Measurements from ENCODE around the gene ARID1A.

ARID1A gene

GRCh38 chr1:26740023-26740634, 44.3 kb downstream of the ARID1A start:
- Histone ChIP-seq H3K79me2 (peaks cover 12% of the 10 kb centered on the region), H3K4me1 (peaks cover 6% of the 10 kb centered on the region), H3K27ac (no peak overlapping the region), H3K27me3 (ENCODE audit: control insufficient read depth, insufficient read depth, low read length) (no peaks in the 10 kb centered on the region), H3K36me3 (ENCODE audit: control insufficient read depth, insufficient read depth, low read length) (no peaks in the 10 kb centered on the region), H3K9ac (no peak overlapping the region), H3K4me3 (ENCODE audit: low read depth, low read length) (no peak overlapping the region), H2AFZ (no peak overlapping the region), H3K4me2 (ENCODE audit: low read length) (no peak overlapping the region), H3K9me3 (ENCODE audit: control insufficient read depth, low read length) (no peaks in the 10 kb centered on the region)
- TF ChIP-seq CTCF (IDR thresholded peaks at IDR 0.05): no peak

- no peak overlapping the region for H3K9ac ChIP-seq
- no peak overlapping the region for H3K4me2 ChIP-seq (ENCODE audit: low read length)
- H3K36me3 ChIP-seq (ENCODE audit: control insufficient read depth, insufficient read depth, low read length): no peaks in the 10 kb centered on the region
- no peak for TF ChIP-seq CTCF (IDR thresholded peaks at IDR 0.05)
- H3K4me1 ChIP-seq: peaks cover 6% of the 10 kb centered on the region
- H3K79me2 ChIP-seq: peaks cover 14% of the 10 kb centered on the region
- no peak overlapping the region for H2AFZ ChIP-seq
- H3K9me3 ChIP-seq (ENCODE audit: control insufficient read depth, low read length): no peaks in the 10 kb centered on the region
- no peak overlapping the region for H3K27ac ChIP-seq
- no peak overlapping the region for H3K4me3 ChIP-seq (ENCODE audit: low read depth, low read length)
- no peaks in the 10 kb centered on the region for H3K27me3 ChIP-seq (ENCODE audit: control insufficient read depth, insufficient read depth, low read length)
Measured at GRCh38 chr1:26740952-26741351, 45.1 kb downstream of the ARID1A start.

GRCh38 chr1:26743426-26744059, 47.7 kb downstream of the ARID1A start:
- H3K4me3 ChIP-seq (ENCODE audit: low read depth, low read length): peak overlapping the region; percentile 11
- no peak overlapping the region for H2AFZ ChIP-seq
- H3K9ac ChIP-seq: no peak overlapping the region
- peaks cover 17% of the 10 kb centered on the region for H3K79me2 ChIP-seq
- H3K4me2 ChIP-seq (ENCODE audit: low read length): no peak overlapping the region
- H3K27me3 ChIP-seq (ENCODE audit: control insufficient read depth, insufficient read depth, low read length): no peaks in the 10 kb centered on the region
- no peak for TF ChIP-seq CTCF (IDR thresholded peaks at IDR 0.05)
- H3K36me3 ChIP-seq (ENCODE audit: control insufficient read depth, insufficient read depth, low read length): no peaks in the 10 kb centered on the region
- H3K4me1 ChIP-seq: peaks cover 6% of the 10 kb centered on the region
- H3K27ac ChIP-seq: no peak overlapping the region
- H3K9me3 ChIP-seq (ENCODE audit: control insufficient read depth, low read length): no peaks in the 10 kb centered on the region

GRCh38 chr1:26744075-26744959, 48.5 kb downstream of the ARID1A start:
- H3K9me3 ChIP-seq (ENCODE audit: control insufficient read depth, low read length): no peaks in the 10 kb centered on the region
- H2AFZ ChIP-seq: no peak overlapping the region
- peak overlapping the region; percentile 11 for H3K4me3 ChIP-seq (ENCODE audit: low read depth, low read length)
- H3K79me2 ChIP-seq: peaks cover 17% of the 10 kb centered on the region
- H3K4me2 ChIP-seq (ENCODE audit: low read length): peak overlapping the region; percentile 19
- no peaks in the 10 kb centered on the region for H3K36me3 ChIP-seq (ENCODE audit: control insufficient read depth, insufficient read depth, low read length)
- H3K4me1 ChIP-seq: peaks cover 6% of the 10 kb centered on the region
- H3K27me3 ChIP-seq (ENCODE audit: control insufficient read depth, insufficient read depth, low read length): no peaks in the 10 kb centered on the region
- H3K27ac ChIP-seq: peak overlapping the region; percentile 41
- H3K9ac ChIP-seq: no peak overlapping the region
- no peak for TF ChIP-seq CTCF (IDR thresholded peaks at IDR 0.05)
